Stimulated activated CD4-positive, alpha-beta T cell treated with anti-CD3 and anti-CD28 coated beads, Interleukin-1b, Interleukin-23, amount 100 ng/mL, for 1 hour (primary cell): ENCODE measurements around the gene ADCY4.
"Not testable (repeated sequence)": the region's sequence is repeated elsewhere in the genome, so short reads cannot be mapped to it uniquely, and the experiment has no call there.

Experiments used
- DNase-seq, 2 donors: peaks; one replicate each; pipeline ENCODE4 v3.0.0-alpha.2; 2020; ENCODE audit warnings: low read depth in 2 of 2

ADCY4 gene

DNA sequence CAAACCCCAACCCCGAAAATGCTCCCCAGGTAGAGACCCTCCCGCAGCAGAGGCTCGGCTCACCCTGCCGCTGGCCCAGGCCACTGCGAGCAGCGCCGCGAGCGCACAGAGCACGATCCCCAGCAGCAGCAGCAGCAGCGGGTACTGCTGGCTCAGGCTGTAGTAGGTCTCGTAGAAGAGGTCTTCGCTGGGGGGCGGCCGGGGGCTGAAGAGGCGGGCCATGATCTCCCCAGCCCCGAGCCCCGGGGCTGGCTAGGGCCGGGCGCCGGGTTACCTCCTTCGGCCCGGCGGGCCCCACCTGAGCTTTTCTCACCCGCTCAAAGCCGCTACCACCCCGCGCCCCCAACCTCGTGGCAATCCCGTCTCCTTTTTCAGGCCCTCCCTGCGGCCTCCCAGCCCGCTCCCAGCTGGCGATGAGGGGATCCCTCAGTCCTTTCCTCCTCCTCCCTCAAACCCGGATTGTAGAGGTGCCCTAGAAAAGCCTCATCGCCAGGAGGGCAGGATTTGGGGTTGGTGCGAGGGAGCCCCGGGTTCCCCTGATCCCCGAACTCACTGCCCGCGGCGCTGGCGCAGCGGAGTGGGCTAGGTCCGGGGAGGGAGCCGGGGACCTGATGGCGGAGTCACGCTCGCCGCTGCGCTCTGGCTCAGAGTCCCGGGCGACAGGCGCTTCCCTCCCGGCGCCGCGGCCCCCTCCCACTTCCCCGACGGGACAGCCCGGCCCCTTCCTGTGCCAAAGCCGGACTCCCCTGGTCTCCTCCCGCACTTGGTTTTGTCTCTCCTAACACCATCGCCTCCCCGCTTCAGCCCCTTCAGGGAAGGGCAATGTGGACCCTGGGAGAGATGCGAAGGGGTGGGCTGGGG is at the start of gene ADCY4:
TSS of gene ADCY4 (minus strand) at position 641 of the 861 bp plus-strand sequence. CDS start at position 222, 419 bp downstream.
- no peak for DNase-seq

DNA sequence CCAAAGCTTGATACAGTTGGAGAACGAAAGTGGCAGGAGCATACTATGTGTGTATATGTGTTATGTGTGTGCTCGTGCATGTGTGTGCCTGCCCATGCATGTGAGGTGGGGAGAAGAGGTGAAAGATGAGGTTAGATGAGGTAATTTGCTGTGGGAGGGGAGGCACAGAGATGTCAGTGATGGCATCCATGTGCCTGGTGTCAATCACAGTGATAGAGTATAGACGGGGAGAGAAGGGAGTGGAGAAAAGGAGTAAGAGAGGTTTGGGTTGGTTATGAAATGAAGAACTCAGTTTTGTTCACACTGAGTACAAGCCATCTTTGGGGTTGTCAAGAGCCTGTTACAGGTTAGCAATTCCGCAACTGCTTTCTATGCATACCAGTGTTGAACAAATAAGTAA is 49.3 kb upstream of the ADCY4 start:
- DNase-seq: no peak

DNA sequence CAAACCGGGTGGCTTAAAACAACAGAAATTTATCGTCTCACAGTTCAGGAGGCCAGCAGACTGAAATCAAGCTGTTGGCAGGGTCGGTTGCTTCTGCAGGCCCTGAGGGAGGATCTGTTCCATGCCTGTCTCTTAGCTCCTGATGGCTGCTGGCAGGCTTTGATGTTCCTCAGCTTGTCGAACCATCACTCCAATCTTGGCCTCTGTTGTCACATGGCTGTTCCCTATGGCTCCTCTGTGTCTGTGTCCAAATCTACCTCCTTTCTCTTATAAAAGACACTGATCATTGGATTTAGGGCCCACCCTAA is 47.1 kb upstream of the ADCY4 start:
- DNase-seq: no peak

DNA sequence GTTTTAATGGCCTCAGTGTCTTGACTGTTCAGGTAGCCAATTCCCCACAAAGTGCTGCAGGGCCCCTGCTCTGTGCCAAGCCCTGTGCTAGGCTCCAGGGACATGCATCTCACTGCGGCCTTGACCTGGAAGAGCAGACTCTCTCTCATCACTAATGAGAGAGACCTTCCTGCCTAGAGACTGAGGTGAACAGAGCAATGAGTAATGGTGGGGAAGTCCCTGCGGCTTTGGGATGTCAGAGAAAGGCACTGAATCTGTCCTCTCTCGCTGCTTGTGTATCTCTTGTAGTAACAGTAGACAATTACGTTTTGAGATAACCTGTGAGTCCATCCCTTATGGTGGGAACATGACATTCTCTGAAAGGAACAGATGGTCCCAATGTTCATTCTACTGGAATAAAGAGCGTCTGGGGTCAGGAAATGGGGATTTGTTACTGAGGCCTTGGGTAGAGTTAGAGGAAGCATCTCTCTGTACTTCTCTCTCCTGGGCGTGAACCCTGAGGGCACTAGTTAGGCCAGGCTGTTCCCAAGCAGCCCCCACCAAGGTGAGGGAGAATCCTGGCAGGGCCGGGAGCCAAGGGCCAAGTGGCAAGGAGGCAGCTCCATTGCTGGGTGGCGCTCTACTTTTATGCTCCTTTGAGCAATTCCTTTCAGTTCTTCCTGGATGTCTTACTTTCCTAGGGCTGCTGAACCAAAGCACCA is 46.6 kb upstream of the ADCY4 start:
- DNase-seq: no peak

DNA sequence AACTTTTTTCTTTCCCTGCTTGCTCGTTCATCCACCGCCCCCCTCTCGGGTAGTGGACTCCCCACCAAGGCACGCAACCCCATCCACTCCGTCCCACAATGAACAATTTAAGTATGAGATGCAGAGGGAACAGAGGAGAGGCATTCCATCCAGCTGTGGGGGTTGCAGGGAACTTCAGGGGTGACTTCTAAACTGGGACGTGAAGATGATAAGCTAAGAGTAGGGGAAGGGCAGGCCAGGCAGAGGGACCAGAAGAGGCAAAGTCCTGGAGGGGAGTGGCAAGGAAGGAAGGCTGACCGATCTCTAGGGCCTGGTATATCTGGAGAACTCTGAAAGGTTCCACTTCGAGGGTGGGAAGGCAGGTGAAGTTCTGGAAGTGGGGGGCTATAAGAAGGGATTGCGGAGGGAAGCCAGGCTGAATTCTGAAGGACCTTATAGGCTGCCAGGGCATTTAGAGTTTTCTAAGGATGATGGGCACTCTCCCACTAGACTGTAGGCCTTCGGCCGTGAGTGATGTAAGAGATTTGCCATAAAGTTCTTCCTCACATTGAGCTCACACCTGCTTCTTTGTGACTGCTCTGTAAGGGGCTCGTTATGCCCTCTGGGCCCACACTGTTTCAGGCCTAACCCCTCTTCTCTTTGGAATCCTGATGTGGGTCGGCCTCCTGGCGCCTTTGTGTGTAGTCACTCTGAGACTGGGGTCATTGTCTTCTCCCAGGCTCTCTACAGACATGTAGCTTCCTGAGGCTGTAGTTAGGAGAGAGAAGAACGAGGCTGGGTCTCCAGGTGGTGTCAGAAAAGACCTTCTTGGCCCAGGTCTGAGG is 45.2 kb upstream of the ADCY4 start:
- DNase-seq: no peak

DNA sequence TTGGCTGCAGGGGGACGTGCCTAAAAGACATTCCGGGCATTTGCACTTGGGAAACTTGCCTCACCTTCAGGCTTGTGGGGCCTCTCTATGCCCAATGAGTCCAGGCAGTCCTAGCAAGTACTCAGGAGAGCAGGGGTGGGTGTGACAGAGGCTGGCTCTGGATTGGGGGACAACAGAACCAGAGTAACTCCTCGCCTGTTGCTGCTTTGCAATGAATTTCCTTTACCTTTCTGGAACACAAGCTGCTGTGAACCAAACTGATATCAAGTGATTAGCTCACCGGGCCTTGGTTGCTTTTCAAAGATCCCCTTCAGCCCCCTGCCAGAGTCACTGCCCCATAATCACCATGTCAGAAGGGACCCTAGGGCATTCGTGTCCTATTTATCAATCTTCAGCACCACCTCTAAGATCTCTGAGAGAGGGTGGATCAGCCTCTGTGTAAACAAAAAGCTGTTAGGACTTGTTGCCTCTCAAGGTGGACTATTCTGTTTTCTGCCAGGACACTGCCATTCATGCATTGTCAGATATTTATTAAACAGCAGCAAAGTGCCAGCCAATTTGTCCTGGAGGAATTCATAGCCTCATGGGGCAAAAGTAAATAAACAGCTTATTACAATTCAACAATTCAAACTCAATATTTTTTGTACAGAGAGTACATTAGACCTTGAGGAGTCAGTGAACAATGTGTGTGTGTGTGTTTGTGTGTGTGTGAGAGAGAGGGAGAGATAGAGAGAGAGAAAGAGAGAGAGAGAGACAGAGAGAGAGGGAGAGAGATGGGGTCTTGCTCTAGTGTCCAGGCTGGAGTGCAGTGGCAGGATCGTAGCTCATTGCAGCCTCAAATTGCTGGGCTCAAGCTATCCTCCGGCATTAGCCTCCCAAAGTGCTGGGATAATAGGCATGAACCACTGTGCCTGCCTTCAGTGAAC is 44.4 kb upstream of the ADCY4 start:
- DNase-seq: no peak

DNA sequence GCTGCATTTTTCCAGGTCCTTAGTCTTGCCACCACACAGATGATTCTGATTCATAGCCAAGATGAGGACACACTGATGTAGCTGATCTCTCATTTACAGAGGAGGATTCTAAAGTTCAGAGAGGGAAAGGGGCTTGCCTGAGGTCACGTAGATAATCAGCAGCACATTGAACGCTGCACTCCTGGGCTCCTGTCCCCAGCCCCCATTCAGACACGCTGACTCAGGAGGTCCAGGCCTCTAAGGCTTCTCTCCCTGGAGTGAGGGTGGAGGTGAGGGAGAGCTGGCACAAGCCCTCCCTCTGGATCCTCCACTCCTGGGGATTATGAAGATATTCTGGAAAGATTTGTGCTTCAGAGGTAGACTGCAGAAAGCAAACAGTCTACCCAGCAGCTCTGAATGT is 43.5 kb upstream of the ADCY4 start:
- no peak for DNase-seq

DNA sequence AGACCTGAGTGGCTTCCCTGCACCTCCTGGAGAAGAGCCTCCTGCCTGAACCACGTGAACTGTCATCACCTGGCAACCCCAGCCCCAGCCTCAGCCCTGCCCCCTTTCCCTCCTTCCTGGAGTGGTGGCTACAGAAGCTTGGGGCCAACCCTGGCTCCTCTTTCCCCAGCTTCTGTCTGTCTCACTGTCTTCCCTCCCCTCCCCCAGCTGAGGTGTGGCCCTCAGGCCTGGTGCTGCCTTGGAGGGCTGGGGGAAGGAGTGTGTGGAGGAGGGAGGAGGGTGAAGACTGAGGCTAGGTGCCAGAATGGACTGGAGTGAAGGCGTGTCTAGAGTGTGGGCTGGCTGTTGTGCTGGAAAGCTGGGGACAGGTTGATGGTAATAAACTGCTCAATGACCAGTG is 42.8 kb upstream of the ADCY4 start:
- DNase-seq: no peak

DNA sequence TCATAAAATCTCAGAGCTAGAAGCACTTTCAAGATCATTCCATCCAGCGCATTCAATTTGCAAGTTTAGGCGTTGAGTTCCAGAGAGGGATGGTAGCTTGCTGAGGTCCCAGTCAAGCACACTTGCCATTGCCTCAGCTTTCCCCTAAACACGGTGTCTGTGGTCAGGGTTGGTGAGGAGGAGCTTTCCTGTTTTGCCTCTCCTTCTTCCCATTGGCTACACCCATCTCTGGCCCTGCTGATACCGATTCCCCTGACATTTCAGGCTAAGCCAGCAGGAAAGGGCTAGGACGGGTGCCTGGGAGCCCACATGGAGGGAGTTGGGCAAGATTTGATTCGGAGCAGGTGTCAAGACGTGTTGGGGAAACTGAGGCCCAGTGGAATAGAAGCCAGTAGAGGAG is 42.3 kb upstream of the ADCY4 start:
- no peak for DNase-seq

DNA sequence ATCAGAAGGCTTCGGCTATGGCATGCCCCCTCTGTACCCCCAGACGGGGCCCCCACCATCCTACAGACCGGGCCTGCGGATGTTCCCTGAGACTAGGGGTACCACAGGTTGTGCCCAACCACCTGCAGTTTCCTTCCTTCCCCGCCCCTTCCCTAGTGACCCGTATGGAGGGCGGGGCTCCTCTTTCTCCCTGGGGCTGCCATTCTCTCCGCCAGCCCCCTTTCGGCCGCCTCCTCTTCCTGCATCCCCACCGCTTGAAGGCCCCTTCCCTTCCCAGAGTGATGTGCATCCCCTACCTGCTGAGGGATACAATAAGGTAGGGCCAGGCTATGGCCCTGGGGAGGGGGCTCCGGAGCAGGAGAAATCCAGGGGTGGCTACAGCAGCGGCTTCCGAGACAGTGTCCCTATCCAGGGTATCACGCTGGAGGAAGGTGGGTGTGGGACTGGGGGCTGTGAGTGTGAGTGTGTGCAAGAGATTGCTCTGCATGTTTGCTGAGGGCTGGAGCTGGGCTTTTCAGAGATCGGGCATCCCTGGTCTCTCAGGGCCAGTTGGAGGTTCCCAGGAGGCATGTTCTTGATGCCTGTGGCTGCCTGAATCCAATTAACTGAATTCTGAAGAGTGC is 41.7 kb upstream of the ADCY4 start:
- DNase-seq: no peak

DNA sequence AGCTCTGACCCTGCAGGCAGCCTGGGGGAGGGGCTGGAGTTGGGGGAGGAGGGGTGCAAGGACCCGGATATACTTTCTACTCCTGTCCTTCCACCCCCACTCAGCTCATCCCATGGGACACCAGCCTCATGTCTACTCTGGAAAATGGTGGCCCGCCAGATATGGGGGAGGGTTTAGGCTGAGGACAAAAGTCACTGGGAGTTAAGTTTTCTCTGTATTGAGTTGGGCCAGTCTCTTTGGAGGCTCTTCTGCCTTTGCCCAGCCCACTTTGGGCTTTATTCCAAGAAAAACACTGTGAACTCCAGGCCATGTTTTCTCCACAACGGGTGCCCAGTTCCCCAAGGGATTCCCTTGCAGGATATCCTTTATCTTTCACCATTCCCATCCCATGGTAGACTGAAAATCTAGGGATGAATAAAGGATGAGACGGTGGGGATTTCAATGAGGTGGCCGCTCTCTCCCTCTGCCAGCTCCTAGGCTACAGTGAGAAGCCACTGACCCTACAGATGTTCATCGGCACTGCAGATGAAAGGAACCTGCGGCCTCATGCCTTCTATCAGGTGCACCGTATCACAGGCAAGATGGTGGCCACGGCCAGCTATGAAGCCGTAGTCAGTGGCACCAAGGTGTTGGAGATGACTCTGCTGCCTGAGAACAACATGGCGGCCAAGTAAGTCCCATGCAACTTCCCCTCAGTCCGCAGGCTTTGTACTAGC is 38.0 kb upstream of the ADCY4 start:
- no peak for DNase-seq

DNA sequence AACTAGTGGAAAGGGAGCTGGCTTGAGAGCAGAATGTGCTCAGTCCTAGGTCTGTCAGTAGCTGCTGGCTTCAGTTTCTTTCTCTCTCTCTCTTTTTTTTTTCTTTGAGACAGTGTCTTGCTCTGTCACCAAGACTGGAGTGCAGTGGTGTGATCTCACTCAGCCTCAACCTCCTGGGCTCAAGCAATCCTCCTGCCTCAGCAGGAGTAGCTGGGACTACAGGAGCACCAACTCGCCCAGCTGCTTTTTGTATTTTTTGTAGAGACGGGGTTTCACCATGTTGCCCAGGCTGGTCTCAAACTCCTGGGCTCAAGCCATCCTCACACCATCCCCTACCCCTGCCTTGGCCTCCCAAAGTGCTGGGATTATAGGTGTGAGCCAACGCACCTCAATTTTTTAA is 36.7 kb upstream of the ADCY4 start:
- DNase-seq: not testable (repeated sequence)

DNA sequence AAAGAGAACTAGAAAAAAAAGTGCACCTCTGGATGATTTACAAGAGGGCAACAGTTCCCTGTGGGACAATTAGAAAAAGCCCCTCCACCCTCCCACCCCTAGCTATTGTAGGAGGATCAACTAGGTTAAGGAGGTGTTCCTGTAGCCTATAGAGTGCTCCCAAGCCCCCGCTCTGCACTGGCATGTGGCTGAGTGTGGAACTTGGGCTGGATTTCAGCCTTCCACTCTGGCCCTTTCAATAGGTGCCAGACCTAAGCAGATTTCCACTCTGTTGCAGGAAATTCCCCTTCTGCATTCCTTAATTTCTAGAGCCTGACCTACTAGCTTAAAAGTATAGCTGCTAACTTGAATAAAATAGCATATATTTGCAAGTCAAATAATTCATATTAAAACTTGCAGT is 35.9 kb upstream of the ADCY4 start:
- DNase-seq: no peak

DNA sequence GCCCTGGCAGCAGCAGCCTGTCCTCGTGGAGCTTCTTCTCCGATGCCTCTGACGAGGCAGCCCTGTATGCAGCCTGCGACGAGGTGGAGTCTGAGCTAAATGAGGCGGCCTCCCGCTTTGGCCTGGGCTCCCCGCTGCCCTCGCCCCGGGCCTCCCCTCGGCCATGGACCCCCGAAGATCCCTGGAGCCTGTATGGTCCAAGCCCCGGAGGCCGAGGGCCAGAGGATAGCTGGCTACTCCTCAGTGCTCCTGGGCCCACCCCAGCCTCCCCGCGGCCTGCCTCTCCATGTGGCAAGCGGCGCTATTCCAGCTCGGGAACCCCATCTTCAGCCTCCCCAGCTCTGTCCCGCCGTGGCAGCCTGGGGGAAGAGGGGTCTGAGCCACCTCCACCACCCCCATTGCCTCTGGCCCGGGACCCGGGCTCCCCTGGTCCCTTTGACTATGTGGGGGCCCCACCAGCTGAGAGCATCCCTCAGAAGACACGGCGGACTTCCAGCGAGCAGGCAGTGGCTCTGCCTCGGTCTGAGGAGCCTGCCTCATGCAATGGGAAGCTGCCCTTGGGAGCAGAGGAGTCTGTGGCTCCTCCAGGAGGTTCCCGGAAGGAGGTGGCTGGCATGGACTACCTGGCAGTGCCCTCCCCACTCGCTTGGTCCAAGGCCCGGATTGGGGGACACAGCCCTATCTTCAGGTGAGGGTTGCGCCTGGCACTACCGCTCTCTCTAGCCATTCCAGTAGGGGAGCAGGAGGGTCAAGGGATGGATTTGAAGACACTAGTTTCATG is 35.2 kb upstream of the ADCY4 start:
- DNase-seq: no peak

DNA sequence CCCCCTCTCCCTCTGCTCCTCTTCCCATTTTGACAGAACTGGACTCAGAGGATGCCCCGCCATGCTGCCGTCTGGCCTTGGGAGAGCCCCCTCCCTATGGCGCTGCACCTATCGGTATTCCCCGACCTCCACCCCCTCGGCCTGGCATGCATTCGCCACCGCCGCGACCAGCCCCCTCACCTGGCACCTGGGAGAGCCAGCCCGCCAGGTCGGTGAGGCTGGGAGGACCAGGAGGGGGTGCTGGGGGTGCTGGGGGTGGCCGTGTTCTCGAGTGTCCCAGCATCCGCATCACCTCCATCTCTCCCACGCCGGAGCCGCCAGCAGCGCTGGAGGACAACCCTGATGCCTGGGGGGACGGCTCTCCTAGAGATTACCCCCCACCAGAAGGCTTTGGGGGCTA is 34.6 kb upstream of the ADCY4 start:
- no peak for DNase-seq

DNA sequence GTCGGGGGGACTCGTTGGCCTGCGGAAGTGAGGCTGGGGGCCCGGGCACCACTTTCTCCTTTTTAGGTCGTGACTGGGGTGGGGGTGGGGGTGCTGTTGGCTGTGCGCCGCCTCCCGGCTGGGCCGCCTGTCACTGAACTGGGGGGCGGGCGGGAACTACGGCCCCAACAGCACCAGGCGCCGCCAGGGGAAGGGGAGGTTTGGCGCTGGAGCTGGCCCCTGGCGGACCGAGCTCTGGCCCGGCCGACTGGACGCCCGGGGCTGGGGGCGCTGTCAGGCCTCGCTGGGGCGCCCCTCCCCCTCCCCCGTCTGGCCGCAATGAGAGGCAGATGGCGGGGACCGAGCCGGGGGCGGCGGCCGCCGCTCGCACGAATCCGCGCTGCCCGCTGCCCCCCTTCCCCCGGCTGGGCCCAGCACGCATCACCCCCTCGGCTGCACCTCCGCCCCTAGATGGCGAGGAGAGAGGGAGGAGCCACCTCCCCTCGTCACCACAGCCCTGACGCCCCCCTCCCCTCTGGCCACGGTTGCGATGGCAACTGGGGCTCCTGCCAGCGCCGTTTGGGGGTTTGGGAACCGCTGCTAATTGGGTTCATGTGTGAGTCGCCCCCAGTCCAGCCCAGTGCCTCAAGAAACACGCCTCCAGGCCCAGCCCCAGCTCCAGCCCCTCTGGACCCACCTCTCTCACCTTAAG is 33.8 kb upstream of the ADCY4 start:
- DNase-seq: no peak

DNA sequence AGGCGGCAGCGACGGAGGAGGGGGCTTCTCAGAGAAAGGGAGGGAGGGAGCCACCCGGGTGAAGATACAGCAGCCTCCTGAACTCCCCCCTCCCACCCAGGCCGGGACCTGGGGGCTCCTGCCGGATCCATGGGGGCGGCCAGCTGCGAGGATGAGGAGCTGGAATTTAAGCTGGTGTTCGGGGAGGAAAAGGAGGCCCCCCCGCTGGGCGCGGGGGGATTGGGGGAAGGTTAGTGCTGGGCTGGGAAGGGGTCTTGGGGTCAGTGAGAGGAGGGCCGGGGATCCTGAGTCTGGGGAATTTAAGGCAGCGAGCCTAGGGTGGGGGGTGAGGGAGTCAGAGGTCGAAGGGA is 33.3 kb upstream of the ADCY4 start:
- DNase-seq: no peak

DNA sequence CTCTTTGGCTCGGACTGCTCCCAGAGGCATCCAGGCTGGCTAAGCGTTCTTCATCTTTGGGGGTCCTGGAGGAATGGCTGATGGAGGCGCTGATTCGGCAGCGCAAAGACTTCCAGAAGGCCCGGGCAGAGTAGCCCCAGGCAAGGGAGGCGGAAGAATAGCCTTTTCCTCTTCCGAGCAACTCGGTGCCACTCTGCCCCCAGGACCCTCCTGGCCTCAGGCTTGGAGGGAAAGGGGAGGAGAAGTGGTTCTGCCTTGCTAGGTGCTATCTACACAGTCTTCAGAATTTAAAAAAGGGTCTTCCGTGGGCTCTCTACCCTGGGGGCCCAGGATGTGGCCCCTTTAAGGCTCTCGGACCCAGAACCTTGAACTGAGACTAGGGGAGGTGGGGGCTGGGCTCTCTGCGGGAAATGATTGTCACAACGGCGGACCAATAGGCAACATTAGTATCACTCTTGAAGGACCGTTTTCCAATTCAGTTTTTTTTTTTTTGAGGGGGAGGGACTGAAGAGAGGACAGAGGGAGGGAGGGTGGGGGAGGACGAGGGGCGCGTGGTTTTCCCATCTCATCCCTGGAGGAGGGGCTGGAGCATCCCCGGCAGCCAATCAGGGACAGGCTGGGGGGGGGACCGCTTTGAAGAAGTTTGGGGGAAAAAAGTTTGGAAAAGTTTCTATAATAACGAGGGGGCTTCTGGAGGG is 32.8 kb upstream of the ADCY4 start, which contains the start of gene NFATC4:
TSS of gene NFATC4 (plus strand) at position 671 of the 698 bp plus-strand sequence. CDS start 157 bp downstream, outside the sequence.
- no peak for DNase-seq
